ENCODE data around the gene ATRNL1.
A peak's percentile ranks its signal among the peaks of the same experiment; 100 is the strongest.
"Not testable (repeated sequence)": the region's sequence is repeated elsewhere in the genome, so short reads cannot be mapped to it uniquely, and the experiment has no call there.

The ATRNL1 gene

DNA sequence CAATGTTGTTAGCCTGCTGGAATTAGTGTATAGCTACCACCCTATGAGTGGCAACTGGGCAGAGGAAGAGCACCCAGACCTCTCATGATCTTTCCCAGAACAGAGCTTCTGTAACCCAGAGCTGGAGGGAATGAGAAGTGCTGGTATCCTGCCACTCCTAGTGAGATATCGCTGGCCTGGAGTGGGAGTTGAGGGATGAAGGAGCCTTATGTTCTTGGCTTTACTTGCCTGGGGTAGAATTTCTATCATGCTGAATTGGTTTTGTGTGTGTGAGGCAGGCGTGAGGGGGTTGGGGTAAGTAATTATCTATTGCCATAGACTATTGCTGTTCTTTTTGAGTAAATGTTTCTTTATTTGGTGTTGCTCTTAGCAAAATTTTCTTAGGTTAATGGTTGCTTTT is 146.6 kb downstream of the ATRNL1 start:
- DNase-seq: no peak

DNA sequence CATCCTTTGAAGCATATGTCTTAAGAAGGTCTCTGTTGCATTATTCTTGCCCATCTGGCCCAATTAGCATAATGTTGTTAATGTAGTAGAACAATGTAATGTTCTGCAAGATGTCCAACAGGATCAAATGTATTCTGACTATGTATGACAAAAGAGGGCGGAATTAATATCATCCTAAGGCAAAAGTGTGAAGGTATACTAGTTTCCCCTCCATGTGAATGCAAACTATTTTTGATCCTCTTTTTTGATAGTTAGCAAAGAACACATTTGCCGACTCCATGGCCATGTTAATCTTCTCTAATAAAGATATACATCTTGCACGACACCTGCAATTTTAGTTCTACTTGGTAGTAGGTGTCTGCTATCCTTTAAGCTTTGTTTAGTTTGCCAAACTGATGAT is 157.6 kb downstream of the ATRNL1 start:
- DNase-seq: no peak

DNA sequence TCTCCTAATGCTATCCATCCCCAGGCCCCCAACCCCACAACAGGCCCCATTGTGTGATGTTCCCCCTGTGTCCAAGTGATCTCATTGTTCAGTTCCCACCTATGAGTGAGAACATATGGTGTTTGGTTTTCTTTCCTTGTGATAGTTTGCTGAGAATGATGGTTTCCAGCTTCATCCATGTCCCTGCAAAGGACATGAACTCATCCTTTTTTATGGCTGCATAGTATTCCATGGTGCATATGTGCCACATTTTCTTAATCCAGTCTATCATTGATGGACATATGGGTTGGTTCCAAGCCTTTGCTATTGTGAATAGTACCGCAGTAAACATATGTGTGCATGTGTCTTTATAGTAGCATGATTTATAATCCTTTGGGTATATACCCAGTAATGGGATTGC is 160.6 kb downstream of the ATRNL1 start:
- DNase-seq: not testable (repeated sequence)

DNA sequence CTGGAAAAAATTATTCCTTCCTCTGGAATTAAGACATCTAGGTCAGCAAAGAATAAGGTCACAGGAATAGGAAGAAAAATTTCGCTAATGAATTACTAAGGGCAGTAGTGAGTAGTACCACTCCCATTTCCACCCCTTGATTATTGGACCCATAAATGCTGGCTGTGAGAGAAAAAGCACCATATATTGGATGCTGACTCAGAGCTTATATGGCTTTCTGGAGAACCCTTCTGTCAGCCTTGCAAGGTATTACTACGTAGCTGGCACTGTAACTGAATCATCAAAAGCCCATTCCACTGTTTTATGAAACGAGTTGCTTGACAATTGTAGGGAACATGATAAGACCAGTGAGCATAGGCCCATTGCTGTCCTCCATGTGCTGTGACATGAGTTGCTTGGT is 179.3 kb downstream of the ATRNL1 start:
- DNase-seq: no peak

- DNase-seq: no peak
These were observed 185.1 kb downstream of the ATRNL1 start for GRCh38 chr10:115278294-115278693.

DNA sequence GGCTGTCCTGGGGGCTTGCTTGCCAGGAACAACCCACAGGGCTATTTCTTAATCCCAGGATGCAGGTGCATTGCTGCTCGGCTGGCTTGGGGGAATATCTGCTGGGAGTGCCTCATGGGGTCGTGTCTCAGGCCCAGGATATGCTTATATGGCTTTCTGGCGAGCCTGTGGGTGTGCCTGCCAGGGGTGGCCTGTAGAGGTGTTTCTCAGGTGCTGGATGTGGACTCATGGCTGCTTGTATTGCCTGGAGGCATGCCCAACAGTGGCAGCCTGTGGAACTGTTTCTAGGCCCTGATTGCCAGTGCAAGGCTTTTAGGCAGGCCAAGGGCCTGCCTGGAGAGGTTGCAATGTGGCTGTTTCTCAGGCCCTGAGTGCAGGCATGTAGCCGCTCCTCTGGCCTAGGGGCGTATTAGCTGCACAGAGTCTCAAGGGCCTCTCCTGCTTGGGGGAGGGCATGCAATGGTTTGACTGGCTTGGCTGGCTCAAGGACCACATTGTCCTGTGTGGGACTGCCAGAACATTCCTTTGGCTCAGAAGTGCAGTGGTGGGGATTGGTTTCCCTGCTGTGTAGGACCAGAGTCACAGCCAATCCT is 202.1 kb downstream of the ATRNL1 start:
- DNase-seq: no peak

GRCh38 chr10:115300080-115300479 is 206.9 kb downstream of the ATRNL1 start:
- DNase-seq: no peak

DNA sequence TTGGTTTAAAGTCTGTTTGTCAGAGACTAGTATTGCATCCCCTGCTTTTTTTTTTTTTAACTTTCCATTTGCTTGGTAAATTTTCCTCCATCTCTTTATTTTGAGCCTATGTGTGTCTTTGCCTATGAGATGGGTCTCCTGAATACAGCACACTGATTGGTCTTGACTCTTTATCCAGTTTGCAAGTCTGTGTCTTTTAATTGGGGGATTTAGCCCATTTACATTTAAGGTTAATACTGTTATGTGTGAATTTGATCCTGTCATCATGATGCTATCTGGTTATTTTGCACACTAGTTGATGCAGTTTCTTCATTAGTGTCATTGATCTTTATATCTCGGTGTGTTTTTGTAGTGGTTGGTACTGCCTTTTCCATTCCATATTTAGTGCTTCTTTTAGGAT is 226.5 kb downstream of the ATRNL1 start:
- DNase-seq: not testable (repeated sequence)

DNA sequence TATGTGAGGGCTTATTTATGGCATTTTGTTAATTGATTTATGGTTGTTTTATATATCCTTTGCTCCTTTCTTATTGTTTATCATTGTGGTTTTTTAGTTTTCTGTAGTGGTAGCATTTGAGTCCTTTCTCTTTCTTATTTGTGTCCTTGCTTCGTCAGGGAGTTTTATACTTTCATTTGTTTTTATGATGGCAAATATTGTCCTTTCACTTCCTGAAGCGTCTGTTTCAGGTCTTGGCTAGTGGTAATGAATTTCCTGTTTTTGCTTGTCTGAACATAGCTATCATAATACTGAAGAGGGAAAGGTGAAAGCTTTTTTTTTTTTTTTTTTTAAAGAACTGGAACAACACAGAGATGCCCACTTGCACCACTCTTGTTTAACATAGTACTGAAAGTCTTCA is 228.2 kb downstream of the ATRNL1 start:
- DNase-seq: no peak

DNA sequence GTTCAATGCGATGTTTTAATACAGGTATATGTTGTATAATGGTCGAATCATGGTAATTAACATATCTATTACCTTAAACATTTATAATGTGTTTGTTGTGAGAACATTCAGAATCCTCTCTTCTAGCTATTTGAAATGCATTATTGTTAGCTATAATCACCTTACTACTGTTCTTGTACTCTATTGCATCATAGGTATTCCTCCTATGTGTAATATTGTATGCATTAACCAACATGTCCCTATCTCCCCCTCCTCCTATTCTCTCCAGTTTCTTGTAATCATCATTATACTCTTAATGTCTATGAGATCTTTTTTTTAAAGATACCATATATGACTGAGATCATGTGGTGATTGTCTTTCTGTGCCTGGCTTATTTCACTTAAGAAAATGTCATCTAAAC is 235.2 kb downstream of the ATRNL1 start:
- no peak for DNase-seq

- DNase-seq: peak; percentile 29
These were observed 242.2 kb downstream of the ATRNL1 start for GRCh38 chr10:115335366-115335765.

GRCh38 chr10:115355162-115355760 is 262.1 kb downstream of the ATRNL1 start:
- peak; percentile 71 for DNase-seq

DNA sequence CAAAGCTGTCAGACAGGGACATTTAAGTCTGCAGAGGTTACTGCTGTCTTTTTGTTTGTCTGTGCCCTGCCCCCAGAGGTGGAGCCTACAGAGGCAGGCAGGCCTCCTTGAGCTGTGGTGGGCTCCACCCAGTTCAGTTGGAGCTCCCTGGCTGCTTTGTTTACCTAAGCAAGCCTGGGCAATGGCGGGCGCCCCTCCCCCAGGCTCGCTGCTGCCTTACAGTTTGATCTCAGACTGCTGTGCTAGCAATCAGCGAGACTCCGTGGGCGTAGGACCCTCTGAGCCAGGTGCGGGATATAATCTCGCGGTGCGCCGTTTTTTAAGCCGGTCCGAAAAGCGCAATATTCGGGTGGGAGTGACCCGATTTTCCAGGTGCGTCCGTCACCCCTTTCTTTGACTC is 274.8 kb downstream of the ATRNL1 start:
- not testable (repeated sequence) for DNase-seq

- DNase-seq: no peak
These were observed 285.9 kb downstream of the ATRNL1 start for GRCh38 chr10:115379064-115379463.

- no peak for DNase-seq
These were observed 291.5 kb downstream of the ATRNL1 start for GRCh38 chr10:115384665-115385064.

- DNase-seq: no peak
These were observed 297.4 kb downstream of the ATRNL1 start for GRCh38 chr10:115390607-115391006.

GRCh38 chr10:115398026-115398425 is 304.9 kb downstream of the ATRNL1 start:
- no peak for DNase-seq

DNA sequence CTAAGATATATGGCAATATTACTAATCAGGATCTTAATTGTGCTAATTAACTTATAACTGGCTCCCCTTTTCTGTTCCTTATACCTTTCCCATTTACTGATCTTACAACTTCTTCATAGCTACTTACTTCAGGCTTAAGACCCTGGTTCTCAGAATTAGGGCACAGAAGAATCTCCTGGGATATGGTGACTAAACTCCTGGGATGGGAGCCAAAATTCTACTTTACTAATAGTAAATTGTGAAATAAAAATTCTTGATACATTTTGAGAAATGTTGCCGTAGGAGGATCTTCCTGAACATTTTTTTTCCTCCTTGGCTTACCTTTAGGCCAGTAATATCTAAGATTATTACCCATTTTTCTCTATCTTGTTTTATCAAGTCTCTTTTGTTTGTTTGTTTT is 309.5 kb downstream of the ATRNL1 start:
- peak; percentile 38 for DNase-seq

DNA sequence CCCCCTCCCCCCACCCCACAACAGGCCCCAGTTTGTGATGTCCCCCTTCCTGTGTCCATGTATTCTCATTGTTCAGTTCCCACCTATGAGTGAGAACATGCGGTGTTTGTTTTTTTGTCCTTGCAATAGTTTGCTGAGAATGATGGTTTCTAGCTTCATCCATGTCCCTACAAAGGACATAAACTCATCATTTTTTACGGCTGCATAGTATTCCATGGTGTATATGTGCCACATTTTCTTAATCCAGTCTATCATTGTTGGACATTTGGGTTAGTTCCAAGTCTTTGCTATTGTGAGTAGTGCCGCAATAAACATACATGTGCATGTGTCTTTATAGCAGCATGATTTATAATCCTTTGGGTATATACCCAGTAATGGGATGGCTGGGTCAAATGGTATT is 312.7 kb downstream of the ATRNL1 start:
- DNase-seq: not testable (repeated sequence)

GRCh38 chr10:115409347-115409746 is 316.2 kb downstream of the ATRNL1 start:
- no peak for DNase-seq

GRCh38 chr10:115417585-115418265 is 324.6 kb downstream of the ATRNL1 start:
- peak; percentile 39 for DNase-seq

DNA sequence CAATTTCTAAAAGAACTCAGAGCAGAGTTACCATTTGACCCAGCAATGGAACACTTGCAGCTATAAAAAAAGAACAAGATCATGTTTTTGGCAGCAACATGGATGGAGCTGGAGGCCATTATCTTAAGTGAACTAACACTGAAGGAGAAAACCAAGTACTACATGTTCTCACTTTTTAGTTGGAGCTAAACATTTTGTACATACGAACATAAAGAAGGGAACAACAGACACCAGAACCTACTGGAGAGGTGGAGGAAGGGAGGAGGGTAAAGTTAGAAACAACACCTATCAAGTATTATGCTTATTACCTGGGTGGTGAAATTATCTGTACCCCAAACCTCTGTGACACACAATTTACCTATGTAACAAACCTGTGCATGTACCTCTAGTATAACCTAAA is 329.5 kb downstream of the ATRNL1 start:
- no peak for DNase-seq

GRCh38 chr10:115427611-115428010 is 334.4 kb downstream of the ATRNL1 start:
- no peak for DNase-seq

DNA sequence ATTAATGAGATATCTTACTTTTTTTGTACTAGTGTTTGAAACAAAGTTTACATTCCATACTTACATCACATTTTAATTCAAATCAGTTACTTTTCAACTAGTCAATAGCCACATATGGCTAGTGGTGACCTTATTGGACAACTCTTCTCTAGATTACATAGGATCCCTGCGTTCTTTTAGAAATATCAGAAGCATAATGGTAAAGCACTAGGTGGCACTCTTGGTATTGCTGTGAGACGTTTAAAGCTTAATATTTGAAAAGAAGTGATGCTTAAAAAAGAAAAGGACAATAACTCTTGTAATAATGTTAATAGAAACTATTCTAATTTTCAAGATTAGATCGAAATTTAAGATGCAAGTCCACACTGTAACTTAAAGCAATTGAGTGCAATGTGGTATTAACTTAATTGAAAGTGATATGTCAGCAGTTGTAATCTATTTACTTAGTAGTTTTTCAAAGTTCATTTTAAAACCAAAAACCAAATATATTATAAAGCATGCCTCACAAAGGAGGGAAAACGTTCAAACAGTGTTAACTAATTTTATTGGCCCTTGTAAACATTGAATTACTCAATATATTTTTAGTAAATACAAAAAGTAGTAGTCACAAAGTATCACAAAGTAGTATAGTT is 339.1 kb downstream of the ATRNL1 start:
- no peak for DNase-seq

All from kidney glomerular epithelial cell (primary cell).